HepG2 (cell line): ENCODE results near the gene KIF22. TPM values are rescaled to one million over a fixed set of nuclear protein-coding genes. Genes with fewer than 3 reads are reported as not detected.

Source experiments
- ARNT2 ChIP-seq: sonication (generic); formaldehyde crosslinking; IDR thresholded peaks from 2 replicates; pipeline ENCODE4 v1.8.0; 2022; ENCODE audit warnings: mild to moderate bottlenecking, low read depth, missing genetic modification reagents, moderate library complexity
- CREB3 ChIP-seq: sonication (generic); formaldehyde crosslinking; IDR thresholded peaks from 2 replicates; pipeline ENCODE4 v1.5.0; 2020; ENCODE audit warnings: missing genetic modification reagents
- CREBL2 ChIP-seq: sonication (generic); formaldehyde crosslinking; IDR thresholded peaks from 2 replicates; pipeline ENCODE4 v1.8.1; 2023; ENCODE audit warnings: missing genetic modification reagents, mild to moderate bottlenecking, borderline replicate concordance
- CSRNP2 ChIP-seq: sonication (generic); formaldehyde crosslinking; conservative IDR thresholded peaks from 2 replicates; pipeline ENCODE4 v1.8.0; 2022; ENCODE audit warnings: low read depth, missing genetic modification reagents
- ETV6 ChIP-seq: sonication (generic); formaldehyde crosslinking; conservative IDR thresholded peaks from 2 replicates; pipeline ENCODE4 v1.4.0; 2020; ENCODE audit warnings: missing genetic modification reagents
- FOSL2 ChIP-seq: sonication (generic); formaldehyde crosslinking; IDR thresholded peaks from 2 replicates; pipeline ENCODE4 v1.4.0; 2020; ENCODE audit warnings: missing genetic modification reagents
- FOXA1 ChIP-seq, 2 experiments: fragments of 450-650 bp in 1 of 2; sonication (generic) in 1 of 2; formaldehyde crosslinking in 1 of 2; IDR thresholded peaks; 2 replicates each; pipeline versions ENCODE4 v1.4.0 to v1.6.1; 2016 to 2020; ENCODE audit warnings: missing genetic modification reagents in 1 of 2
- FOXM1 ChIP-seq: sonication (generic); formaldehyde crosslinking; IDR thresholded peaks from 2 replicates; pipeline ENCODE4 v1.5.0; 2020; ENCODE audit warnings: missing genetic modification reagents
- GFI1 ChIP-seq: sonication (generic); formaldehyde crosslinking; IDR thresholded peaks from 2 replicates; pipeline ENCODE4 v1.5.0; 2020; ENCODE audit warnings: missing genetic modification reagents, mild to moderate bottlenecking, borderline replicate concordance
- GZF1 ChIP-seq: sonication (generic); formaldehyde crosslinking; IDR thresholded peaks from 2 replicates; pipeline ENCODE4 v1.5.1; 2020; ENCODE audit warnings: mild to moderate bottlenecking, missing genetic modification reagents
- HCFC1 ChIP-seq: fragments of 150-350 bp; IDR thresholded peaks from 2 replicates; pipeline ENCODE4 v1.6.1; 2014; ENCODE audit warnings: low read depth, low read length
- LCORL ChIP-seq, 2 experiments: fragments of 450-650 bp in 1 of 2; sonication (generic) in 1 of 2; formaldehyde crosslinking in 1 of 2; IDR thresholded peaks; 2 replicates each; pipeline versions ENCODE4 v1.5.0 to v1.6.1; 2017 to 2020; ENCODE audit warnings: antibody characterized with exemption in 1 of 2, missing genetic modification reagents in 1 of 2
- NKX3-1 ChIP-seq: sonication (generic); formaldehyde crosslinking; IDR thresholded peaks from 2 replicates; pipeline ENCODE4 v1.5.0; 2020; ENCODE audit warnings: missing genetic modification reagents
- NR0B2 ChIP-seq: sonication (generic); formaldehyde crosslinking; IDR thresholded peaks from 2 replicates; pipeline ENCODE4 v1.4.0; 2020; ENCODE audit warnings: mild to moderate bottlenecking, missing genetic modification reagents
- PRDM4 ChIP-seq: sonication (generic); formaldehyde crosslinking; IDR thresholded peaks from 2 replicates; pipeline ENCODE4 v1.9.0; 2021; ENCODE audit warnings: missing genetic modification reagents, borderline replicate concordance
- SALL2 ChIP-seq: sonication (generic); formaldehyde crosslinking; IDR thresholded peaks from 2 replicates; pipeline ENCODE4 v1.8.1; 2023; ENCODE audit warnings: mild to moderate bottlenecking, missing genetic modification reagents, inconsistent platforms
- TBX3 ChIP-seq: fragments of 450-650 bp; IDR thresholded peaks from 2 replicates; pipeline ENCODE4 v1.6.1; 2017; ENCODE audit warnings: antibody characterized with exemption, mild to moderate bottlenecking, inconsistent platforms, borderline replicate concordance
- ZNF124 ChIP-seq: sonication (generic); formaldehyde crosslinking; IDR thresholded peaks from 2 replicates; pipeline ENCODE4 v1.4.0; 2020; ENCODE audit warnings: missing genetic modification reagents
- ZNF333 ChIP-seq: sonication (generic); formaldehyde crosslinking; IDR thresholded peaks from 2 replicates; pipeline ENCODE4 v1.4.0; 2020; ENCODE audit warnings: mild to moderate bottlenecking, missing genetic modification reagents, borderline replicate concordance
- ZNF709 ChIP-seq: sonication (generic); formaldehyde crosslinking; IDR thresholded peaks from 2 replicates; pipeline ENCODE4 v1.5.0; 2020; ENCODE audit warnings: mild to moderate bottlenecking, missing genetic modification reagents
- ZNF746 ChIP-seq: sonication (generic); formaldehyde crosslinking; IDR thresholded peaks from 2 replicates; pipeline ENCODE4 v1.8.0; 2022; ENCODE audit warnings: mild to moderate bottlenecking, missing genetic modification reagents
- ZSCAN12 ChIP-seq: sonication (generic); formaldehyde crosslinking; IDR thresholded peaks from 2 replicates; pipeline ENCODE4 v1.9.0; 2021; ENCODE audit warnings: mild to moderate bottlenecking, missing genetic modification reagents
- polyA plus RNA-seq, 8 experiments: library from polyadenylated mRNA; depleted of rRNA in 3 of 8; stranded (reverse) in 7 of 8; unstranded in 1 of 8; fragments of >200 nt; fragmentation: Illumina TruSeq in 4 of 8; extraction: Trizol in 4 of 8; gene quantifications; 2 replicates each; pipeline versions ENCODE4 v1.2.1 to v1.2.3, GENCODE V29; 2011 to 2016; ENCODE audit warnings: low read depth in 4 of 8, missing spikeins in 1 of 8, mixed read lengths in 1 of 8; ENCODE audit not compliant: insufficient read depth in 1 of 8
- total RNA-seq, 5 experiments: library from RNA; depleted of rRNA; stranded (reverse); fragments of >200 nt; fragmentation: Illumina TruSeq; extraction: Trizol; gene quantifications; 2 replicates each; pipeline ENCODE4 v1.2.3, GENCODE V29; 2016; ENCODE audit warnings: low read depth in 1 of 5

KIF22 gene
- total and polyA plus RNA-seq, 2 of the 13 experiments (the other 11 are each of a cell fraction or from before 2014, with no cell fraction given) = 95.8 to 118 TPM

GRCh38 chr16:29811170-29811895, 20.8 kb downstream of the KIF22 start (continued):
- TF ChIP-seq FOXA1 (IDR thresholded peaks at IDR 0.05) (no peak), FOXA1 (CRISPR knock-in tag; IDR thresholded peaks at IDR 0.05) (peak; percentile 54), ZNF333 (no peak), PRDM4 (CRISPR knock-in tag) (no peak), CREBL2 (CRISPR knock-in tag) (no peak), TBX3 (no peak), FOXM1 (CRISPR knock-in tag) (no peak), CSRNP2 (CRISPR knock-in tag) (no peak), LCORL (IDR thresholded peaks at IDR 0.05) (0 out of 2 replicates have a peak, but pooled peaks have one; percentile 13), LCORL (CRISPR knock-in tag; IDR thresholded peaks at IDR 0.05) (peak; percentile 92; the same call in 1 of the 2 replicates), ZSCAN12 (CRISPR knock-in tag) (no peak), SALL2 (CRISPR knock-in tag) (peak; percentile 87), ETV6 (CRISPR knock-in tag) (no peak), FOSL2 (CRISPR knock-in tag) (peak; percentile 64), ZNF124 (CRISPR knock-in tag) (peak; percentile 29; the same call in 1 of the 2 replicates), NKX3-1 (CRISPR knock-in tag) (peak; percentile 21; the same call in 1 of the 2 replicates), GZF1 (CRISPR knock-in tag) (0 out of 2 replicates have a peak, but pooled peaks have one; percentile 59), CREB3 (no peak), GFI1 (CRISPR knock-in tag) (peak; percentile 76; the same call in 1 of the 2 replicates), ZNF746 (CRISPR knock-in tag) (peak; percentile 61), ZNF709 (no peak), ARNT2 (peak; percentile 52; the same call in 1 of the 2 replicates), HCFC1 (no peak), NR0B2 (no peak)
